NCI-H146 treated with DMSO at 0.1 percent for 48 hours (cell line): Measurements from ENCODE around the gene PAQR7.

Experiments
- DNase-seq: peaks from one replicate; lab custom pipeline; 2025; ENCODE audit not compliant: unreplicated experiment; lab: John Stamatoyannopoulos, UW

Gene PAQR7

DNA sequence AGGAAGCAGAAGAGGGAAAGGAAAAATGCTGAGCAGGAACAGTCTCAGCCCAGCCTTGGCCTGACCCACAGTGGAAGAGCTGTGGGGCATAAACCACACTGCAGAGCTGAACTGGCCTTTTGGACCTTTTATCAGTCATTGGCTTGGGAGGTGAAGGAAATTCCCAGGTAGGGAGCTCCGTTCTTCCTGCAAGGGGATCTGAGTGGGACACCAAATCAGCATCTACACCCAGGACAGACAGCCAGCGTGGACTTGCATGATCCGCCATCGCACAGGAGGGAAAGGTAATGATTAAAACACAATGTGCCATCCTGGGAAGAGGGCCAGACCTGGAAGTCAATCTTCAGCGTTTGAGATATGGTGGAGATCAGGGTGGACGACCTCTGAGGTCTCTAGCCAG, 56.9 kb downstream of the PAQR7 start:
- no peak for DNase-seq

DNA sequence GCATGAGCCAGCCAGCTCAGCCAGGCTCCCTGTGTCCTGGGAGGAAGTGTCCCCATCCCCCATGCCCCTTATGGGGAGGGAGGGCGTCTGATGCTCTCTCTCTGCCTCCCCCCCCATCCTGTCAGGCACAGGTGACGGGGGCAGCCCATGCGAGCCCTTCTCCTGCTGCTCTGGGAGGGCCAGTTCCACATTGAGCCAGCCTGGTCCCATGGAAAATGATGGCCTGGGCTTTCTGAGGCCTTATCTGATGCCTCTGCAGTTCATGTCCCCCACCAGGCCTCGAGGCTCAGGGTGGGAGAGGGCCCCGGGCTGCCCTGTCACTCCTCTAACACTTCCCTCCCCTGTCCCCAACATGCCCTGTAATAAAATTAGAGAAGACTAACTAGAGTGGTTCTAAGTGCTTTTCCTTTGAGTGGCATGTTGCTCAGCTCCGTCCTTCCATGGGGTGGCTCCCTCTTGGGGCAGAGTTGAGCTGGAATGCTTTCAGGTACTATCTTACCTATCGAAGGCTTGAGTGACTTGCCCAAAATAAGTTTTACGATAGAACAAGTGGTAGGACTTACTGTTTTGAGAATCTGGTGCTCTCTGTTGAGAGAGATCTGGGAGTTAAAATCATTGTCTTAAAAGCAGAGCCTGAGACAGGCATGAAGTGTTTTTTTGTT, 57.5 kb downstream of the PAQR7 start:
- DNase-seq = no peak

DNA sequence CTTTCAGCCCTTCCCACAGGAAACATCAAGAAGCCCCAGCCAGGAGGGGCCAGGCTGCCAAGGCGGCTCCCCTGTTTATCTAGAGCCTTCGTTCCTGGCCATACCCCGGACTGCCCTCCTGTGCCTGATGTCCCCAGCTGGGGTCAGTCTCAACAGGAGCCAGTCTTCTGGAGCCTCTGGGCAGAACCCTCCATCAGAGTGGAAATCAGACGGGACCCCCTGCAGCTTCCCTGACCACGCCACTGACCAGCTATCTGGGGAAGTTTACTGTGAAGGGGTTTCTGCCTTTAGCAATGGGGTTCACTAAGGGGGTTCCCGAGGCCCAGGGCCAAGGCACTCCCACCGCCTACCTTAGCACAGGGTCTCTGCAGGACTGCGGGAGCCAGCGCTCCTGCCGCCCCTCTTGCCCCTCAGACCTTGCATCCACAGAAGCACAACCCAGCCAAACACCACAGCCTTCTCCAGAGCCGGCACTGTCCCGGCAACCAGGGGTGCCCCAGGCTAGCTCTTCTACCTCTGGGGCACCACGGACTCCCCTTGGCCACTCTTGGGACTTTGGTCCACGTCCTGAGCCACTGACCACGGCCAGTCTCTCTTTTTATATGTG, 59.3 kb downstream of the PAQR7 start:
- no peak for DNase-seq

DNA sequence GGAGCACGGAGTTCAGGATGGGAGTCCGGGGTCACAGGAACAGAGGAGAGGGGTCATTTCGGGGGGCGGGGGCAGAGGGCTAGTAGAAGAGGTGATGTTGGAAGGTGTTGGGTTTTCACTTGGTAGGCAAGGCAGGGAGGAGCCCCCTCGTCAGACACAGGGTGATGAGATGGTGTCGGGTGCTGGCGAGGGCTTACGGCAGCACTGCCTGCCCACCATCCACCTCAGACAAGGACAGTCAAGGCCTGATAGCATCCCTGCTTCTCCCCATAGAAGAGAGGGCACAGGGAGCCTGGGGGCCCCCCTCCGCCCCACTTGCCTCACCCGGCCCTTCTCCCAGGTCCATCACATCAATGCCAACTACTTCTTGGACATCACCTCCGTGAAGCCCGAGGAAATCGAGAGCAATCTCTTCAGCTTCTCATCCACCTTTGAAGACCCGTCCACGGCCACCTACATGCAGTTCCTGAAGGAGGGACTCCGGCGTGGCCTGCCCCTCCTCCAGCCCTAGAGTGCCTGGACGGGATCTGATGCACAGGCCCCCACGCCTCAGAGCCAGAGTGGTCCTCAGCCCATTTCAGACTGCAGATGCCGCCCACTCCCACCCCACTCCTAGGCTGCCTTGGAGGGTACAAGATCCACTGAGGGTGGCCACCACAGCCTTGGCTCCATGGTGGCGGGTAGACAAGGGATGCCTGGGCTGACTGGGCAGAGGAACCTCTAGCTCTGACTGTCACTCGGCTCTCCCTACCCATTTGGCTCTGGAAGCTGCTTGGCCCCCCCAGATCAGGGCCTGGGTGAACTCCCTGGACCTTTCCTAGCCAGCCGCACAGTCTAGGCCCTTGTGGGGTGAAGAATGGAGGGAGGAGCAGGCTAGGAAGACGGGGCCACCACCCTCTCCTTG, 60.0 kb downstream of the PAQR7 start:
- no peak for DNase-seq

DNA sequence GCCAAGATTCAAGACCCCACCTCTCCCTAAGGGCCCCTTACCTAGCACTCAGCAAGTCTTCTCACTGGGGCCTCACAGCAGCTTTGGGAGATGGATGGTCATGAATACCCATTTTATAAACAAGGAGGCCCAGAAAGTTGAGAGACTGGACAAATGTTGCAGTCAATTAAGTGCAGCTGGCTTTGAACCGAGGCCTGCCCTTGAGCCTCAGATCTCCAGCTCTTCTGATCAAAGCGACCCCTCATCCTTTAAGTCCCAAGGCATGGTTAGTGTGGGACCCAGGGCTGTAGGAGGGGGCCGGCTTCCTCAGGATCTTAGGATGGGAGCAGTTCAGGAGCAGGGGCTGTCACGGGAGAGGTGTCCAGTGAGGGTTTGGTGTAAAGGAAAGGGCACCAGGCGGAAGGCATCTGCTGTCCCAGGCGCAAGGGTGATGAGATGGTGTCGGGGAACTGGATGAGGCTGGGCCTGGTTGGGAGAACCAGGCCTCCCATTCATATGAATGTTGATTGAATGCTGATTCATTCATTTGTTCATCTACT, 60.9 kb downstream of the PAQR7 start:
- DNase-seq = no peak

DNA sequence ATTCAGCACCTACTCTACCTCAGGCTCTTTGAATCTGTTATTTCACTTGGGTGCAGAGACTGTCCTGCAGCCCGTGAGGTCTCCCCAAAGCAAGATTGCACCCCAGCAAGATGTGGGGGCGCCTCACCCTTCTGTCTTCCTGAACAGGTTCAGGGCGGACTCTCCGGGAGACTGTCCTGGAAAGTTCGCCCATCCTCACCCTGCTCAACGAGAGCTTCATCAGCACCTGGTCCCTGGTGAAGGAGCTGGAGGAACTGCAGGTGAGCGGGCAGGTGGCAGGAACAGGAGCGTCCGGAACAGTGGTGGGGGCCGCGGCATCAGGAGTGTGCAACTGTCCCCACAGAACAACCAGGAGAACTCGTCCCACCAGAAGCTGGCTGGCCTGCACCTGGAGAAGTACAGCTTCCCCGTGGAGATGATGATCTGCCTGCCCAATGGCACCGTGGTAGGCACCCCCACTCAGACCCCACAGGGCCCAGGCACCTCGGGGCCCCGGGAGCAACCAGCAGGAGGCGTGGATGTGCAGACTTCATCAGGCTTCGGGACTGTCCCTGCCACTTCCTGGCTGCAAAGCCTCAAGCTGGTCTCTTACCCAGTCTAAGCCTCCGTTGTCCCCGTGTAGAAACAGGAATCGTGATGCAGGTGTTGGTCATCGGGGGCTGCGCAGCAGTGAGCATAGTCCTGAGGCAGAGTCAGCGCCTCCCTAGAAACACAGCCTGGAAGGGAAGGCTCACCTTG, 61.6 kb downstream of the PAQR7 start:
- DNase-seq = no peak

DNA sequence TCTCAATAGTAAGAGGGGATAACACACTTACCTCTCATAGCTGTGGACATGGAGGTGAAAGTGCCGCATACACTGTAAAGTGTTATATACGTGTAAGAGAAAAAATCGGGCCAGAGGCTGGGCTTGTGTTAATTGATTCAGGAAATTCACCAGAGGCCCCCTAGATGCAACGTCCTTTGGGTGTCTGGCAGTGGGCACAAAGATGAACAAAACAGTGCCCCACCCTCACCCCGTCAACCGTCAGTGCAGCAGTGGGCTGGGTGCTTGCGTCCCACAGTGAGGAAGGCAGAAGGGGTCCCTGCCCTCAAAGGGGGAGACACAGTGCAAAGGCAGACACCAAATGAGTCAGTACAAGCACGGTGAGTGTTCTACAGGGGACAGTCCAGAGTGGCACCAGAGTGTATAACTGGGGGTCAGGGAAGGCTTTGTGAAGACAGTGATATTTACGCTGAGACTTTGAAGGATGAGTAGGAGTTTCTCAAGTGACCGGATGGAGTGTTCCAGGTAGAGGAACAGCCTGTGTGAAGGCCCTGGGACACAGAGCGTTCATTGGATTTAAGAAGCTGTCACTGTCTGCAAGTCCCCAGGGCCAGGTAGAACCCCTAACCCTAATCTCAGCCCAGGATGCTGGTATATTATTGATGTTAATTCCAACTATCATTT, 62.3 kb downstream of the PAQR7 start:
- DNase-seq = no peak
